Measurements from ENCODE around the gene TNS1.
"Not testable (repeated sequence)": the region's sequence is repeated elsewhere in the genome, so short reads cannot be mapped to it uniquely, and the experiment has no call there.

The TNS1 gene

DNA sequence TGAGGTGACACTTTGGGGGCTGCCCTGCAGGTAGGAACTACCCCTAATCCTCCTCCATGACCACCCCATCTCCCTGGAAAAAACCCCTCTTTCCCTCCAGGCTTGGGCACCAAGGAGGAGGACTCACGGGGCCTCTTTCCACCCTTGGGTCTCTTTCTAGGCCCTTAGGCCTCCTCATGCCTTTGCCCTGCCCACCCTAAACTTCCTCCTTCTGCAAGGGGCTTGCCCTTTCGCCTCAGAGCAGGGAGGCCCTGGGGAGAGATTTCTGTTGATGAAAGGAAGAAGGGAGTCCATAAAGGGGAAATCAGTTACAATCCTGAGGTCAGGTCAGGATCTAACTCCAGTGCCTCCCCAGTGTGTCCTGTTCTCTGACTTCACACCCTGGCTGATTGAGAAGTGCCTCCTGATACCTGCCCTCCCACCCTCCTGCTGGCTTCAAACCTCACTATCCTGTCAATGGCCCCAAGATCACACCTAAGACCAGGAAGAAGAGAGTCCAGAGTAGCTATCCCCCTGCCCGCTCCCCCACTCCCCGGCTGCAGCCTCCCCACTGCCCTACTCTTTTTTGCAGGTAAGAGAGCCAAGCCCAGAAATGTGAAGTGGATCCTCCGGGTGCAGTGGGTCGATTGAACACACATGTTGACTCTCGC, 16.7 kb upstream of the TNS1 start:
- in situ Hi-C loops (cut with MboI; ENCODE audit: low pct_unique_long_range_greater_than_20kb, low sequenced_read_pairs), result loop anchor here (25.0 kb wide), 1 partner anchor 232 kb away; no protein-coding TSS in a partner anchor
- DNase-seq, result peak; percentile 73

DNA sequence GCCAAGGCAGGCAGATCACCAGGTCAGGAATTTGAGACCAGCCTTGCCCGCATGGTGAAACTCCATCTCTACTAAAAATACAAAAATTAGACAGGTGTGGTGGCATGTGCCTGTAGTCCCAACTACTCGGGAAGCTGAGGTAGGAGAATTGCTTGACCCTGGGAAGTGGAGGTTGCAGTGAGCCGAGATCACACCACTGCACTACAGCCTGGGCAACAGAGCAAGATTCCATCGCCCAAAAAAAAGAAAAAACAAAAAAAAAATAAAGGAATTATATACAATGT, 16.0 kb upstream of the TNS1 start:
- not testable (repeated sequence) for DNase-seq
- in situ Hi-C loops (cut with MboI; ENCODE audit: low pct_unique_long_range_greater_than_20kb, low sequenced_read_pairs), result loop anchor here (25.0 kb wide), 1 partner anchor 231 kb away; no protein-coding TSS in a partner anchor

DNA sequence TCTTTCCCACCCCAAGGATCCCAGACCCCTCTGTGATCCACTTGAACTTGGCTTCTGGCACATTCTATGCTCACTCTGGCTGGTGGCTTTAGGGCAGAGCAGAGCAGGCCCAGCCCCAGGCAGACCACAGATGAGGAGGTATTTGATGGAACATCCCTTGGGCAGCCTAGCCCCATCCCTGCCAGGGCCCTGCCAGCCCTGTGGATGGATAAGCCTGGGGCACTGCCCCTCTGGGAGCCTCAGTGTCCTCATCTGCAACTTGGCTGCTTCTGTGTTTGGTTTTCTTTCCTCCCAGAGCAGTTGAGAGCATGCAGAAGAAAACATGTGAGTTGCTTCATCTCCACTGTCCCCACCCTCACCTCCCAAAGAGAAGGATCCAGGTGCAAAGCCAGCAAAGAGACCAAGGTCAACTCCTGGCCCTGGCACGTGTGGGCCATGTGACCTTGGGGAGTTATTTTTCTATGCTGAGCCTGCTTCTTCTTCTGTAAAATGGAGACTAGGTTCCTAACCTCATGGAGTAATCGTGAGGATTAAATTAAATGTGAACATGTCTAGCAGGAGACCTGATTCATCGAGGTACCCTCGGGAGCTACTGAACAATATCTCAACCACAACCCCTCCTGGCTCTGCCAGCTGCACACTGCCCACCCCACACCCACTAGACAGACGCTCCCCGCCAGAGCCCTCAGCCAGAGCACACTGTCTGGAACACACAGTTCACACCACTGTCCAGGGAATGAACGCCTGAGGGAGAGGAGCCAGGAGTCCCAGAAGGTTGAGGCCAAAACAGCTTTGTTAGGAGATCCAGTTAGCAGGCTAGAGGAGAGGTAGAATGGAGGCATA, 14.6 kb upstream of the TNS1 start:
- in situ Hi-C loops (cut with MboI; ENCODE audit: low pct_unique_long_range_greater_than_20kb, low sequenced_read_pairs), result loop anchor here (25.0 kb wide), 1 partner anchor 230 kb away; no protein-coding TSS in a partner anchor
- no peak for DNase-seq

DNA sequence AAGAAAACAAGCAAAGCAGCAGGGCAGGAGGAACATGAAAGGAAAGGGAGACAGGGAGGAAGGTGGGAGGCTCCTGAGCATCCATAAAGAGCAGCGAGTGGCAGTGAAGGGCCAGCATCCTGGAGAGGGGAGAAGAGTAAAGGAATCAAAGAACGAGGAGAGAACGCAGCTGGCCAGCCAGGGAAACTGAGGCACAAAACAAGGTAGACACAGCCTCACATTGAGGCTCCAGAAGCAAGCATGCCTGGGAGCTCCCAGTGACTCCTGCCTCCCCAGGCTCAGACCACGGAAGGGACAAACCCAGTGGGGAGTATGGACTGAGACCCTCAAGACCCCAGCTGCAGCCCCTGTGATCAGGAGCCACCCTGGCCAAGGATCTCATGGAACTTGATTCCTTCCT, 14.0 kb upstream of the TNS1 start:
- no peak for DNase-seq
- in situ Hi-C loops (cut with MboI; ENCODE audit: low pct_unique_long_range_greater_than_20kb, low sequenced_read_pairs), result loop anchor here (25.0 kb wide), 1 partner anchor 230 kb away; no protein-coding TSS in a partner anchor

DNA sequence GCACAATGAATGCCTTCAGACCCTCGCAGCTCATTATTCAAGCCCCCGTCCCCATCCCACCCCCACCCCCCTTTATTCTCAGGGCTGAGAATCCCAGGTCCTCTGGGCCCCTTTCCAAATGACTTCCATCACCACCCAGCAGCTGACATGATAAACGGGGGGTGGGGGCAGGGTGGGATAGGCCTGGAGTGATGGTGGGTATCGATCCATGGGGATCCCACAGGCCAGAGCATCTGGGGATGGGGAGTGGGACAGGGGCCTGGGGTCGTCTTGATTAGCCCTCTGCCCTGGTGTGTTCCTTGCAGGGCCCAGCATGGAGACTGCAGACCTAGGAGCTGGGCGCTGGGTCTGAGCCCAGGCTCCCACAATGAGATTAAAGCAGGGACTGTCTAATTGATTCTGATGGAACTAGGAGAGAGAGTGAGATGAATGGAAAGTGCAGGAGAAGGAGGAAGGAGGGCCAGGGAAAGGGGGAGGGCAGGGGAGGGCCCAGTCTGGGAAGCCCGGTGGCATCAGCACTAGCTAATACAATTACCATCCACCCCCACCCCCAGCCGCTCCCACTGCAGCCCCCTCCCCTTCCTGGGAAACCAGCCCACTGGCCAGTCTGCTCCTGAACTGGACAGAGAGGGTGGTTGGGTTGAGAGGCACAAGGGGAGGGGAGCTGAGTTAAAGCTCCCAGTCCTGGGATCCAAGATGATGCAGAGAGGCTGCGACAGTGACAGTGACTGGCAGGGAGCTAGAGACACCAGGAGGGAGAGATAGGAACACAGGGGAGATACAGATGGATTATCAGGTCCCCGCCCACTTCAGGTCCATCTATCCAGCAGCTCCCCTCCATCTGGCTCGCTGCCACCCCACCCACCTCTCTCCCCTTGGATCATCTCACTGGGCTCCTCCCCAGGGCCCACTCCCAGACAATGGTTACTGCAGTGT, 13.1 kb upstream of the TNS1 start:
- in situ Hi-C loops (cut with MboI; ENCODE audit: low pct_unique_long_range_greater_than_20kb, low sequenced_read_pairs), result loop anchor here (25.0 kb wide), 1 partner anchor 229 kb away; no protein-coding TSS in a partner anchor
- DNase-seq, result no peak

DNA sequence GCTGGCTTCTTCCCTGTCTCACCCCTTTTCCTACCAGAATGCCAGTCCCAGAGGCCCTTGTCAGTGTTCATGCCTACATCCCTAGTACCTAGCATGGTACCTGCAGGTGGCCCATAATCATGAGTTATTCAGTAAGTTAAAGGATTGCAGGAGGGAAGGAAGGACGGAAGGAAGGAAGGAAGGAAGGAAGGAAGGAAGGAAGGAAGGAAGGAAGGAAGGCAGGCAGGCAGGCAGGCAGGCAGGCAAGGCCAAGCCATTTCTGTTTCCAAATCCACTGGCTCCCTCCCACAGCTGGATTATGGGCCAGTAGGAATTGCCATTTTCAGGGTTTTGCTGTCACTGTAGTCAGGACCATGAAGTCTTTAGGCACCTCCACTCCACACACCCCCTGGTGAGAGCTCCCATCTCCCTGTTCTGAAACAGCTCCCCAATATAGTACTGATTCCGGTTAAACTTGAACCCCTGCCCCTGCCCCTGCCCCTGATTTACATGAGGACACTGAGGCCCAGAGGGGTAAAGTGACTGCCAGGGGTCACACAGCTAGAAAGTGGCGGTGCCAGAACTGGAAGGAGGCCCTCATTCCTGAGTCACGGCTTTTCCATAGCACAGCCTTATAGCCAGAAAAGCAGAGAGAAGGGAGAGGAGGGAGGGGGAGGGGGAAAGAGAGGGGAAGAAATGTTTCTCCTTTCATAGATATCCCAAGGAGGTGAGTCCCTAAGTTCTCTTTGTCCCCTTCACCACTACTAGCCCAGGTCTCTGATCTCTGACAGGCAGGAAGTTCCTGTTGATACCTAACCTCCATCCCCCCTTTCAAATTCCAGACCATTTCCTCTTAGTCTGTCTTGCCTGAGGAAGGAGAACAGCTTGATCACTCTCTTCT, 12.2 kb upstream of the TNS1 start:
- in situ Hi-C loops (cut with MboI; ENCODE audit: low pct_unique_long_range_greater_than_20kb, low sequenced_read_pairs), result loop anchor here (25.0 kb wide), 1 partner anchor 228 kb away; no protein-coding TSS in a partner anchor
- no peak for DNase-seq

DNA sequence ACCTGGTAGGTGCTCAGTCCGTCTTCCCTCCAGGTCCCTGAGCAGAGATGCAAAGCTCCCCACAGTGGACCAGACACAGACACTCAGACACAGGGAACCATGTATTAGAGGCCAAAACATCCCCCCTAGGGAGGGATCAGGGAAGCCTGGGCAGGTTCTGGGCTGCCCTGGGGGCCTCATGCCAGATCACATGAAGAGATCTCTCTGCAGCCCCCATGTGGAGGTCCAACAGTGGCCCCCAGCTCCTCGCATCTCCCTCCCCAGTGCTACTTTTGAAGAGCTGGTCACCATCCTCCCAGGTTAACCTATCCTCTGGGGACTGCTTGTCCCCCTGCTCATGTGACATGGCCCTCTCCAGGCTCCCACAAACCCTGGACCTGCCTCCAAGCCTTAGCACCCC, 10.5 kb upstream of the TNS1 start:
- DNase-seq, result no peak
- in situ Hi-C loops (cut with MboI; ENCODE audit: low pct_unique_long_range_greater_than_20kb, low sequenced_read_pairs), result loop anchor here (25.0 kb wide), 1 partner anchor 226 kb away; no protein-coding TSS in a partner anchor

DNA sequence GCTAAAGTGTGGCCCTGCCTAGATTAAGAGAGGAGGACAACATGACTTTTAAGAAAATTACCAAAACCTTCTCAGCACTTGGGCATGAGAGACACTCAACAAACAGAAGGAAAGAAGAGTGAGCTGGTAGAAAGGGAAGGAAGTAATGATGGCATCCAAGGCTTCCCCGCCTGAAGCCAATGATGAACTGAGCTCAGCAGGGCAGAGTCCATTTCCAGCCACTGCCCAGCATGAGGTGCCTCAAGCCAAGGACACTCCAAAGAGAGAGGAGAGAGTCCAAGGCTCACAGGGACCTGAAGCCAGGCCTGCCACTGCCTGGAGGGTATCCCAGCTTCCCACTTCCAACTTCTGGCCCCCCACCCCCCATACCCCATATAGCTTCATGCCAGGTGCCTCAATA, 9.5 kb upstream of the TNS1 start:
- in situ Hi-C loops (cut with MboI; ENCODE audit: low pct_unique_long_range_greater_than_20kb, low sequenced_read_pairs), result loop anchor here (25.0 kb wide), 1 partner anchor 225 kb away; no protein-coding TSS in a partner anchor
- DNase-seq, result no peak

DNA sequence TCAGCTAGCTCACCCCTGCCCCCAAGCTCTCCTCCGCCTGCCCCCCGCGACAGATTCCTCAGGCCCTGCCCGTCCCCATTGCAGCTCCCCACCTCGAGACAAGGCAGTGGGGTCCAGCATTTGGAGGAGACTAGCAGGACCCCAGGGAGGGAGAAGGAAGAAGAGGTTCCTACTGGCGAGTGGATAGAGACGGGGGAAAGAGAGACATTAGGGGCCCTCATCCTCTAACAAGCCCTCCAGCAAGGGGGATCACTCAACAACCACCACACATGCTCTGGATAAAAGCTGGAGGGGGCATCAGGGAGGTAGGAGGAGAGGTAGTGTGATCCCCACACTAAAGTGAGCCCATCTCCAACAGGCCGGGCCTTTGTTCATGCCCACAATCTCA, 8.9 kb upstream of the TNS1 start:
- DNase-seq, result no peak
- in situ Hi-C loops (cut with MboI; ENCODE audit: low pct_unique_long_range_greater_than_20kb, low sequenced_read_pairs), result loop anchor here (25.0 kb wide), 1 partner anchor 224 kb away; no protein-coding TSS in a partner anchor

DNA sequence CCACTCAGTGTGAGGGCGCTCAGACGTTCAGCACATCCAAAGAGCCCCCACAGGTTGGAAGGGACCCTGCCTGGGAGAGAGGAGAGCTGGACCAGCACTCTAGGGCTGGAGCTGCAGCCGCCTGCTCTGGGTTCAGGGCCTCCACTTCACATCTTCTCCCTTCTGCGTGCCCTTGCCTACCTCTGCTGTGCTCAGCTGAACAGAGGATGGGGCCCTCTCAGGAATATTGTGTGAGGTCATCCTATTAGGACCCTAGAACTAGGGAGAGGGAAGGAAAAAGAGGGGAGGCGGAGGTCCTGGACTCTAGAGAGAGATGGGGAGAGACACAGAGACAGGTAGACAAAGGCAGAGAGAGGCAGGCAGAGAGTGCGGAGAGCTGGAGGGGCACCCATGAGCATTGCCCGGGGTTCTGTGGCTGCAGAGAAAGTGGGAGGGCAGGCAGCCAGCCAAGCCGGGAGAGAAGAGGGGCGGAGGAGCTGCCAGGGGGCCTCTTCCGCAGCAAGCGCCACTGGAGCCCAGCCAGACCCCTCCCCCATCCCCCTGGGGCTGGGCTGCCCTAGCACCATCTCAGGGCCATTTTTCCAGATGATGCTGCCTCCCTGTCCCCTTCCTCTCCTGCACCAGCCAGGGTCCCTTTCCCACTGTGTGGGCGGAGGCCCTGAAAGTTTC, 8.3 kb upstream of the TNS1 start:
- DNase-seq, result peak; percentile 43
- in situ Hi-C loops (cut with MboI; ENCODE audit: low pct_unique_long_range_greater_than_20kb, low sequenced_read_pairs), result loop anchor here (25.0 kb wide), 1 partner anchor 224 kb away; no protein-coding TSS in a partner anchor

DNA sequence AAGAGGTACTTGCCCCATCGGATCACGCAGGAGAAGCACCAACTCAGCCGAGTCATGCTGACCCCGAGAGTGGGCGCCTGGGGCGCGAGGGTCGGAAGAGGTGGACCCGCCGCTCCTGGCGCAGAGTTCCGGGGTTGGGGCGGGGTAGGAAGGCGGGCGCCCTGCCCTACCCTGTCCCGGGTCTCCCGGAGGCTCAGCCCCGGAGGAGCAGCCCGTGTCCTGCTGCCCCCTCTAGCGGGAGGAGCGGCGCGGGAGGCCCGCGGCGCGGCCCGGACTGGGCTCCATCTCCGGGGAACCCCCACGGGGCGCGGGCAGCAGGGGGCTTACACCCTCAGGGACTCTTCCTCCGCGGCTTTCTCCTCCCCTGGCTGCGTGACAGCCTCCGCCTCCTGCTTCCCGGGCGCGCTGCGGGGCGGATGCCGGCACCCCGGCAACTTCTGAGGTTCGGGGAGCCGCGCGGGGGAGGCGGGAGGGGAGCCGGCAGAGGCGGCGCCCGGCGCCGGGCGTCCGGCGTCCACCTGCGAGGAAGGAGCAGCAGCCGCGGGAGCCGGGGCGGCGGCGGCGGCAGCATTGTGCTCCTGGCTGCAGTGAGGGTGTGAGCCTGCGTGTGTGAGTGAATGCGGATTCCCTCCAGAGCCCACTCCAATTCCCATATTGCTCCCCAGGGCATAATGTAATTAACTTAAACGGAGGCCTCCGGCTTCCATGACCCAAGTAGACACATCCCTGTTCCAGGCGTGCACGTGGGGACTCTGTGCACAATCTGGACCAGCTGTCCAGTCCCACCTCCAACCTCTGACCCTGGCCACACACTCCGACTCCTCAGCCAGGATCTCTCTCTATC, 7.6 kb upstream of the TNS1 start:
- in situ Hi-C loops (cut with MboI; ENCODE audit: low pct_unique_long_range_greater_than_20kb, low sequenced_read_pairs), result loop anchor here (25.0 kb wide), 1 partner anchor 223 kb away; no protein-coding TSS in a partner anchor
- peak; percentile 41 for DNase-seq

DNA sequence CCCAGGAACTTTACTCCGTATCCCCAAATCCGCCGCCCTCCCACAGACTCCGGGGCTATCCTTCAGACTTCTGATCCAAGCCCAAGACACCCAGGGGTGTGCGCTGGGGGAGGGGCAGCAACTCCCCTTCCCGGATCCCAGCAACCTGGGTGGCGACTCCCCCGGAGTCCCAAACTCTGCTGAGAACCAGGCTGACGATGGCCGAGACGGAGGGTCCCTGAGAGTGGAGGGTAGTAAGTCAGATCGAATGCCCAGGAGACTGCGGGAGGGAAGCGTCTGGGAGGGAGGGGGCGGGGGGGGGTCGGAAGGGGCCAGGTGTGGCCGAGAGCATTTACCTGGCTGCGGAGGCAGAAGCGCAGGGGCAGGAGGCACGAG, 7.0 kb upstream of the TNS1 start:
- DNase-seq, result no peak
- in situ Hi-C loops (cut with MboI; ENCODE audit: low pct_unique_long_range_greater_than_20kb, low sequenced_read_pairs), result loop anchor here (25.0 kb wide), 1 partner anchor 222 kb away; no protein-coding TSS in a partner anchor

DNA sequence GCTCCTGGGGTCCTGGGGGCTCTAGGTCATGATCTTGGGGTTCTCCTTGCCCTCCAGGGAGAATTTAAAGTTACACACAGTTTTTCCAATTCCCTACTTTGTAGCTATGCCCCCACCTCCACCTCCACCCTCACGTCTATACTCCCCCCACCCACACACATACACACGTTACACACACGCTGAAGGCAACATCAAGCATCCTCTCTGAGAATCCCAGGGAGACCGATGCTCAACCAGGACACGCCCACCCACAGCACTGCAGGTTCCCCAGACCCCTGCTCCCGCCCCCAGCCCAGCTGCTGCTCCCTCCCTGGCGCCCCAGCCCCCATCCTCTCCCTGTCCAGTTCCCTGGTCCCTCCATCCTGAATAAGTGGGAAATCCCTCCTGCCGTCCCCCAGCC, 6.4 kb upstream of the TNS1 start:
- in situ Hi-C loops (cut with MboI; ENCODE audit: low pct_unique_long_range_greater_than_20kb, low sequenced_read_pairs), result loop anchor here (25.0 kb wide), 1 partner anchor 222 kb away; no protein-coding TSS in a partner anchor
- no peak for DNase-seq

DNA sequence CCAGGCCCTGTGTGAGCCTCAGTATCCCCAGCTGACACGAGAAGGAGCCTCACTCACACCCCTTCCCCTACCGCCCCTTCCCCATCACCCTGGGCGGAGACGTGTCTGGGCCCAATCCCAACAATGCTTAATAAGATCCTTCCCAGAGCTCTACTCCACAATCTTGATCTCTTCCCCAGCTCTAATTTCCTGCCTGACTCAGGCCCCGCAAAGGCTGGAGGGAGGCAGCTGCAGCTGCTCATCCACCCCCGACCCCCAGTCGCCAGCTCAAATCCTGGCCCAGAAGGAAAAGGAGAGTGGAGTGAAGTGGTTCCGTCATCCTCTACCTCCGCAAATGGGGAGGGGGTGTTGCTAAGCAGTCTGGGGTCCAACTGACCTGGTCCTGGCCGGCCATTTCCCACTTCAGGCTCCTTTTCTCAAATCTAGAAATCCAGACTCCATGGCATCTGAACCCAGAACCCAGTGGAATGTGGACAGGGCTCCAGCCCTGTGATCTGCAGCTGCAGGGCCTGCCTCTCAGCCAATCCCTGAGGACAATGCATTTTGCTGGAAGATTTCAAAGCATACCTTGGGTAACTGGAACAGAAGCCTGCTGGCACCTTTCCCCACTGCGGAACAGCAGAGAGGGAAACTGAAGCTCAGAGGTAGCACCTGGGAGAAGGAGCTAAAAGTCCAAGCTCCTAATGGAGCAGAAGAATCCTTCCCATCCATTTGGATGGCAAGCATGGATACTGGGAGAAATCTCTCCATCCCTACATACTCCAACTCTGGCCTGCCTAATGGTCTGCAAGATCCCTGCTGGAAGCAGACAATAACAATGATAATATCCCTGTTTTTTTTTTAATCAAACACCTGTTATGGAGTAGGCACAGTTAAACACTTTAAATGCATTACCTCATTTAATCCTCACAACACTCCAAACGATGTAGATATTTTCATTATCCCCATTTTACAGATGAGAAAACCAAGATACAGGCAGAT, 5.6 kb upstream of the TNS1 start:
- DNase-seq, result no peak
- in situ Hi-C loops (cut with MboI; ENCODE audit: low pct_unique_long_range_greater_than_20kb, low sequenced_read_pairs), result loop anchor here (25.0 kb wide), 1 partner anchor 221 kb away; no protein-coding TSS in a partner anchor

DNA sequence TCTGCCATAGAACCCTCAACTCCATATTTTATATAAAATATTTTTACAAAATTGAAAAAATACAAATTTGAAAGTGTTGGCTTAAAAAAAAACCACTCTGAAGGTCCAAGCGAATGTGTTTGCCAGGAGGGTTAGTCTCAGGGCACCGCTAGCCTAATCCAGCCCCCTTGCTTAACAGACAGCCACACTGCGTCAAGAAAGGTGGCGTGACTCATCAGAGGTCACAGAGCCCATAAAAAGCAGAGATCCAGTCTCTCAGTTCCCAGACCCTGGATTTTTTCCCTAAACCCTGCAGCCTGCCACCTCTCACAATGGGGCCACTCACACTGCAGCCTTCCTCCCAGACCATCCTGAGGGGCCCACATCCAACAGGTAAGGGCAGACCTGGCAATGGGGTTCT, 3.9 kb upstream of the TNS1 start:
- in situ Hi-C loops (cut with MboI; ENCODE audit: low pct_unique_long_range_greater_than_20kb, low sequenced_read_pairs), result loop anchor here (25.0 kb wide), 1 partner anchor 219 kb away; no protein-coding TSS in a partner anchor
- no peak for DNase-seq
